A673 (cell line): Measurements from ENCODE around the gene USP12. TPM values are rescaled to one million over a fixed set of nuclear protein-coding genes. Genes with fewer than 3 reads are reported as not detected.

Experiments used
- BruUV-seq: library from RNA; stranded (reverse); fragments of 400-500 nt; replicated peaks from 2 replicates; lab custom pipeline; 2021; lab: Mats Ljungman, UMichigan
- CTCF ChIA-PET: fragments of 300-600 bp; sonication (Branson Sonifier 250); formaldehyde crosslinking; loops from one replicate; lab custom pipeline; 2022; ENCODE audit warnings: antibody characterized with exemption; lab: Charles Lee
- POLR2A ChIA-PET: fragments of 300-600 bp; sonication (Branson Sonifier 250); formaldehyde crosslinking; loops from one replicate; lab custom pipeline; 2022; ENCODE audit warnings: antibody characterized with exemption; ENCODE audit not compliant: low non-redundant PET; lab: Charles Lee
- DNase-seq: peaks from one replicate; pipeline ENCODE4 v3.0.0-alpha.2; 2015; ENCODE audit warnings: low spot score
- H3K27ac ChIP-seq: fragments of 200-600 bp; sonication (generic); 2 replicates; pipeline ENCODE4 v1.5.1; 2016; ENCODE audit warnings: mixed run types, low read depth, mild to moderate bottlenecking, mixed read lengths, antibody characterized with exemption, low read length; ENCODE audit not compliant: poor library complexity, severe bottlenecking
- H3K27me3 ChIP-seq: fragments of 200-600 bp; sonication (generic); replicated peaks from 2 replicates; pipeline ENCODE4 v1.6.1; 2017; ENCODE audit warnings: mixed run types, low read depth, mild to moderate bottlenecking, mixed read lengths, antibody characterized with exemption, low read length; ENCODE audit not compliant: insufficient read depth, poor library complexity
- H3K36me3 ChIP-seq: fragments of 200-600 bp; sonication (generic); 2 replicates; pipeline ENCODE4 v1.6.1; 2016; ENCODE audit warnings: mixed run types, mild to moderate bottlenecking, mixed read lengths, antibody characterized with exemption, low read length; ENCODE audit not compliant: insufficient read depth, poor library complexity, severe bottlenecking
- H3K4me1 ChIP-seq: fragments of 200-600 bp; sonication (generic); 2 replicates; pipeline ENCODE4 v1.6.1; 2017; ENCODE audit warnings: mixed run types, mild to moderate bottlenecking, mixed read lengths, antibody characterized with exemption, low read length; ENCODE audit not compliant: insufficient read depth, poor library complexity, severe bottlenecking
- H3K4me3 ChIP-seq: fragments of 200-600 bp; sonication (generic); 2 replicates; pipeline ENCODE4 v1.5.1; 2016; ENCODE audit warnings: low read depth, mixed run types, mild to moderate bottlenecking, mixed read lengths, low read length; ENCODE audit not compliant: poor library complexity, severe bottlenecking
- H3K9me3 ChIP-seq: fragments of 200-600 bp; sonication (generic); 2 replicates; pipeline ENCODE4 v1.6.1; 2016; ENCODE audit warnings: mixed run types, low read depth, mild to moderate bottlenecking, mixed read lengths, antibody characterized with exemption, low read length; ENCODE audit not compliant: poor library complexity, severe bottlenecking
- CTCF ChIP-seq: fragments of 300-800, 200-600 bp; sonication (generic); conservative IDR thresholded peaks from 2 replicates; pipeline ENCODE4 v1.5.1; 2017; ENCODE audit warnings: low read depth, mild to moderate bottlenecking, antibody characterized with exemption, low read length, moderate library complexity, mixed read lengths
- EZH2 ChIP-seq: fragments of 200-600 bp; sonication (generic); IDR thresholded peaks from 2 replicates; pipeline ENCODE4 v1.6.1; 2017; ENCODE audit warnings: borderline replicate concordance, low read depth, mild to moderate bottlenecking, mixed read lengths, antibody characterized with exemption, low read length; ENCODE audit not compliant: poor library complexity, severe bottlenecking
- intact Hi-C: fragments of 100-400 bp; cut with micrococcal nuclease; formaldehyde crosslinking; loops from one replicate; pipeline ENCODE4 v1.10.0; 2022; ENCODE audit not compliant: unreplicated experiment
- total RNA-seq: library from RNA; stranded (reverse); gene quantifications from 2 replicates; pipeline ENCODE4 v1.2.3, GENCODE V29; 2021

USP12 gene
- total RNA-seq, 1 experiment from 2014 or later = 16.6 TPM

- CTCF ChIA-PET = no interaction called here
- no peaks in the 10 kb centered on the region for H3K9me3 ChIP-seq
- no peak overlapping the region for H3K4me3 ChIP-seq
- H3K27me3 ChIP-seq = no peaks in the 10 kb centered on the region
- intact Hi-C loops = no loop called here
- no peaks in the 10 kb centered on the region for H3K4me1 ChIP-seq
- TF ChIP-seq CTCF (no peak), EZH2 (no peak)
- no TSS peak for BruUV-seq
- no peak for DNase-seq
- H3K36me3 ChIP-seq = no peaks in the 10 kb centered on the region
- H3K27ac ChIP-seq = no peak overlapping the region
- POLR2A ChIA-PET = no interaction called here
Observed at GRCh38 chr13:27161423-27161822, 10.2 kb downstream of the USP12 start.

- intact Hi-C loops = no loop called here
- TF ChIP-seq EZH2 (no peak), CTCF (no peak)
- ChIA-PET POLR2A (no interaction called here), CTCF (no interaction called here)
- H3K27me3 ChIP-seq = no peaks in the 10 kb centered on the region
- BruUV-seq = no TSS peak
- H3K36me3 ChIP-seq = no peaks in the 10 kb centered on the region
- no peaks in the 10 kb centered on the region for H3K4me1 ChIP-seq
- H3K9me3 ChIP-seq = peaks cover 6% of the 10 kb centered on the region
- DNase-seq = no peak
- no peak overlapping the region for H3K4me3 ChIP-seq
- no peak overlapping the region for H3K27ac ChIP-seq
Observed at GRCh38 chr13:27160657-27161295, 10.8 kb downstream of the USP12 start.

- ChIA-PET POLR2A (no interaction called here), CTCF (no interaction called here)
- TF ChIP-seq EZH2 (no peak), CTCF (no peak)
- Histone ChIP-seq H3K4me3 (no peak overlapping the region), H3K4me1 (no peaks in the 10 kb centered on the region), H3K9me3 (peaks cover 6% of the 10 kb centered on the region), H3K27ac (no peak overlapping the region), H3K36me3 (no peaks in the 10 kb centered on the region), H3K27me3 (no peaks in the 10 kb centered on the region)
- intact Hi-C loops = no loop called here
- BruUV-seq = no TSS peak
- DNase-seq = no peak
Observed at GRCh38 chr13:27159806-27160563, 11.6 kb downstream of the USP12 start.
